Effector CD4-positive, alpha-beta T cell (primary cell): Measurements from ENCODE around the gene PLSCR3.
A peak's percentile ranks its signal among the peaks of the same experiment; 100 is the strongest.

Experiments
- DNase-seq: peaks from one replicate; pipeline ENCODE4 v3.0.0-alpha.2; 2020

PLSCR3 gene

GRCh38 chr17:7405350-7406234 is 11.3 kb upstream of the PLSCR3 start:
- no peak for DNase-seq

- DNase-seq: peak; percentile 68
Measured at GRCh38 chr17:7404737-7405349, 10.5 kb upstream of the PLSCR3 start.

GRCh38 chr17:7403977-7404736 is 9.8 kb upstream of the PLSCR3 start, which contains the start of gene TMEM256:
Gene TMEM256, minus strand, starts transcription at chr17:7404097. Its CDS starts 13 bp downstream, at chr17:7404084.
- peak; percentile 93 for DNase-seq

GRCh38 chr17:7403727-7403976 is 9.3 kb upstream of the PLSCR3 start:
- no peak for DNase-seq

- peak; percentile 19 for DNase-seq
Measured at GRCh38 chr17:7403043-7403726, 8.9 kb upstream of the PLSCR3 start.

GRCh38 chr17:7398612-7399011 is 4.3 kb upstream of the PLSCR3 start:
- DNase-seq: no peak

GRCh38 chr17:7396147-7396546 is 1.8 kb upstream of the PLSCR3 start:
- no peak for DNase-seq

GRCh38 chr17:7393613-7394451 is 493 bp downstream of the PLSCR3 start:
- DNase-seq: peak; percentile 72

- DNase-seq: no peak
Measured at GRCh38 chr17:7392696-7393612, 1.4 kb downstream of the PLSCR3 start.

- no peak for DNase-seq
Measured at GRCh38 chr17:7391307-7391706, 3.0 kb downstream of the PLSCR3 start.

GRCh38 chr17:7389924-7390910 is 4.1 kb downstream of the PLSCR3 start:
- no peak for DNase-seq

GRCh38 chr17:7388856-7389255 is 5.5 kb downstream of the PLSCR3 start:
- DNase-seq: no peak

GRCh38 chr17:7384489-7385081 is 9.7 kb downstream of the PLSCR3 start:
- no peak for DNase-seq

GRCh38 chr17:7383742-7384488 is 10.4 kb downstream of the PLSCR3 start:
- peak; percentile 75 for DNase-seq

GRCh38 chr17:7383371-7383741 is 11.0 kb downstream of the PLSCR3 start:
- no peak for DNase-seq

GRCh38 chr17:7382901-7383300 is 11.4 kb downstream of the PLSCR3 start:
- DNase-seq: no peak

- no peak for DNase-seq
Measured at GRCh38 chr17:7380855-7381683, 13.3 kb downstream of the PLSCR3 start, which contains the start of gene TNK1. Gene TNK1, plus strand, starts transcription at chr17:7381089. Its CDS starts 1,838 bp downstream, at chr17:7382927.

GRCh38 chr17:7380321-7380720 is 14.0 kb downstream of the PLSCR3 start:
- DNase-seq: no peak
